CD4-positive, alpha-beta T cell (primary cell): Measurements from ENCODE around the gene NUP62. TPM values are rescaled to one million over a fixed set of nuclear protein-coding genes. Genes with fewer than 3 reads are reported as not detected.

ENCODE experiments used
- ATAC-seq: fragments of 200-7000 bp; cut with Tn5 transposase; one replicate; pipeline ENCODE4 v1.10.0; 2022; ENCODE audit warnings: mild to moderate bottlenecking; ENCODE audit not compliant: poor library complexity
- CTCF ChIA-PET: fragments of 350-600 bp; sonication (Branson Sonifier 250); formaldehyde crosslinking; loops from one replicate; lab custom pipeline; 2021; ENCODE audit warnings: antibody characterized with exemption, inconsistent platforms; lab: Charles Lee
- POLR2A ChIA-PET: fragments of 350-600 bp; sonication (Branson Sonifier 250); formaldehyde crosslinking; loops from one replicate; lab custom pipeline; 2021; ENCODE audit warnings: antibody characterized with exemption, inconsistent platforms; lab: Charles Lee
- DNase-seq, 14 experiments: peaks; one replicate each; pipeline ENCODE4 v3.0.0-alpha.2; 2013 to 2020; ENCODE audit warnings: mixed read lengths in 2 of 14
- H3K27ac ChIP-seq, 2 donors: one replicate each; pipeline versions ENCODE4 v1.5.1 to v1.7.0; 2013; ENCODE audit warnings: low read length in 2 of 2, low read depth in 1 of 2, mild to moderate bottlenecking in 1 of 2
- H3K27me3 ChIP-seq, 2 experiments: 1 replicate in 1 of 2; 2 replicates in 1 of 2; pipeline versions ENCODE4 v1.6.1 to v1.7.0; 2013; ENCODE audit warnings: low read length in 2 of 2, control low read depth in 1 of 2, mild to moderate bottlenecking in 1 of 2, moderate library complexity in 1 of 2; ENCODE audit not compliant: insufficient read depth in 2 of 2, control insufficient read depth in 1 of 2
- H3K36me3 ChIP-seq: one replicate; pipeline ENCODE4 v1.6.1; 2013; ENCODE audit warnings: low read length, control low read depth; ENCODE audit not compliant: insufficient read depth
- H3K4me1 ChIP-seq: one replicate; pipeline ENCODE4 v1.6.1; 2013; ENCODE audit warnings: low read length, control low read depth; ENCODE audit not compliant: insufficient read depth
- H3K4me3 ChIP-seq: one replicate; pipeline ENCODE4 v1.5.1; 2013; ENCODE audit warnings: mild to moderate bottlenecking, low read length, moderate library complexity
- H3K9me3 ChIP-seq, 2 experiments: 1 replicate in 1 of 2; 2 replicates in 1 of 2; pipeline versions ENCODE4 v1.6.1 to v1.7.0; 2013; ENCODE audit warnings: low read length in 2 of 2, mild to moderate bottlenecking in 2 of 2, control low read depth in 1 of 2, moderate library complexity in 1 of 2; ENCODE audit not compliant: control insufficient read depth in 1 of 2, insufficient read depth in 1 of 2
- H3K27ac Mint-ChIP-seq: one replicate; pipeline ENCODE4 v1.8.0; 2020; ENCODE audit warnings: mixed read lengths
- H3K27me3 Mint-ChIP-seq: one replicate; pipeline ENCODE4 v1.8.0; 2021; ENCODE audit warnings: mixed read lengths
- H3K36me3 Mint-ChIP-seq: one replicate; pipeline ENCODE4 v1.8.0; 2021; ENCODE audit warnings: low read depth, mixed read lengths
- H3K4me1 Mint-ChIP-seq: one replicate; pipeline ENCODE4 v1.8.0; 2021; ENCODE audit warnings: low read depth, mixed read lengths
- H3K4me3 Mint-ChIP-seq: one replicate; pipeline ENCODE4 v1.8.0; 2020; ENCODE audit warnings: mild to moderate bottlenecking, mixed read lengths
- H3K9me3 Mint-ChIP-seq: one replicate; pipeline ENCODE4 v1.8.0; 2020; ENCODE audit warnings: mixed read lengths
- CTCF ChIP-seq: fragments of 200-600 bp; IDR thresholded peaks from one replicate; pipeline ENCODE4 v1.8.0; 2022; ENCODE audit warnings: antibody characterized with exemption, mild to moderate bottlenecking
- intact Hi-C, 2 experiments: fragments of 100-400 bp; cut with DNase I in 1 of 2; cut with micrococcal nuclease in 1 of 2; formaldehyde crosslinking; loops; one replicate each; pipeline versions ENCODE4 v1.15.1 to v1.9.0; 2023 to 2025; cut with DNase I, micrococcal nuclease
- total RNA-seq, 174 experiments: library from RNA in 2 of 174; stranded (reverse) in 2 of 174; gene quantifications; one replicate each; pipeline ENCODE4 v1.2.3 and lab custom pipeline; 2021 to 2026

The NUP62 gene
- total RNA-seq, 2 experiments from 2014 or later = 19.2 to 21.7 TPM

- H3K36me3 ChIP-seq = peaks cover 17% of the 10 kb centered on the region
- H3K4me1 ChIP-seq = peaks cover 70% of the 10 kb centered on the region
- Mint-ChIP-seq H3K27me3 (peaks cover 5% of the 10 kb centered on the region), H3K27ac (peak overlapping the region; percentile 96), H3K4me3 (peak overlapping the region; percentile 42), H3K36me3 (peaks cover 33% of the 10 kb centered on the region), H3K9me3 (no peaks in the 10 kb centered on the region), H3K4me1 (peaks cover 63% of the 10 kb centered on the region)
- intact Hi-C loops = loop anchor here (5.0 kb wide), 2 partner anchors 33 to 582 kb away; partner anchors contain the start of genes ASPDH (in 1 of the 2), IL4I1 (in 1 of the 2) and JOSD2 (in 1 of the 2)
- no peak overlapping the region for H3K4me3 ChIP-seq
- CTCF ChIA-PET = interaction anchor here (1.3 kb wide), 1 partner anchor 40 kb away, joined by 10 read pairs; no protein-coding TSS in a partner anchor
- DNase-seq (peak in 3 of 14 experiments; percentile 24 to 74 (median 47)), ATAC-seq (no peak)
- peak overlapping the region; percentile 32 to 93 for H3K27ac ChIP-seq
- H3K9me3 ChIP-seq = peaks cover 0 to 4% of the 10 kb centered on the region in 2 experiments
- POLR2A ChIA-PET = interaction anchor here (1.3 to 2.6 kb wide), 7 partner anchors 34 to 164 kb away, joined by 5 to 41 read pairs (median 12); partner anchors contain the start of genes AKT1S1, AP2A1, IL4I1 and MED25
- no peaks in the 10 kb centered on the region for H3K27me3 ChIP-seq
- no peak for TF ChIP-seq CTCF
Measured at GRCh38 chr19:49930483-49931011, 1.2 kb upstream of the NUP62 start.

- Mint-ChIP-seq H3K4me3 (peak overlapping the region; percentile 99), H3K36me3 (peaks cover 39% of the 10 kb centered on the region), H3K9me3 (no peaks in the 10 kb centered on the region), H3K4me1 (peaks cover 66% of the 10 kb centered on the region), H3K27ac (peak overlapping the region; percentile 96), H3K27me3 (peaks cover 5% of the 10 kb centered on the region)
- ATAC-seq (peak; percentile 87), DNase-seq (peak; percentile 82 to 98 (median 90))
- CTCF ChIA-PET = interaction anchor here (0.7 to 1.3 kb wide), 3 partner anchors 11 to 53 kb away, joined by 3 to 10 read pairs (median 3); partner anchors contain the start of genes AKT1S1 and TBC1D17
- Histone ChIP-seq H3K4me3 (peak overlapping the region; percentile 89), H3K27me3 (no peaks in the 10 kb centered on the region), H3K36me3 (peaks cover 24% of the 10 kb centered on the region), H3K27ac (peak overlapping the region; percentile 90 to 93), H3K4me1 (peaks cover 73% of the 10 kb centered on the region), H3K9me3 (peaks cover 0 to 4% of the 10 kb centered on the region in 2 experiments)
- POLR2A ChIA-PET = interaction anchor here (0.7 to 2.6 kb wide), 15 partner anchors 18 to 941 kb away, joined by 3 to 41 read pairs (median 6); partner anchors contain the start of genes AKT1S1, AP2A1, IL4I1 and MED25
- no peak for TF ChIP-seq CTCF
- intact Hi-C loops = loop anchor here (1.0 to 5.0 kb wide), 7 partner anchors 33 to 582 kb away; partner anchors contain the start of genes AKT1S1 (in 1 of the 2), ASPDH (in 1 of the 2), IL4I1 (in 1 of the 2) and JOSD2 (in 1 of the 2)
Measured at GRCh38 chr19:49929611-49930482, 543 bp upstream of the NUP62 start.
